Measurements from ENCODE around the gene TSPYL4. TPM values are rescaled to one million over a fixed set of nuclear protein-coding genes. Genes with fewer than 3 reads are reported as not detected.

Gene TSPYL4
- total and polyA plus RNA-seq, 2 of the 8 experiments (the other 6 are each of a cell fraction or from before 2014, with no cell fraction given), result 20.5 to 22.6 TPM

- H2BK12ac ChIP-seq (ENCODE audit: low read depth, low read length), result no peak overlapping the region
- H4K91ac ChIP-seq (replicated peaks; ENCODE audit: insufficient read length, low read length), result no peak overlapping the region
- no peak overlapping the region for H2BK15ac ChIP-seq (ENCODE audit: low read length)
- H4K8ac ChIP-seq (ENCODE audit: extremely low read depth, insufficient read depth, low read length), result no peak overlapping the region
- no peak overlapping the region for H2BK5ac ChIP-seq (ENCODE audit: low read depth, low read length)
- peaks cover 0 to 1% (median 0%) of the 10 kb centered on the region in 4 experiments; a peak in 1 of 7 replicates for H3K27me3 ChIP-seq (replicated peaks in 1 of 4; ENCODE audit: control insufficient read depth in 3 of 4, extremely low read depth in 1 of 4, insufficient read depth in 3 of 4, low read length in 3 of 4)
- no peak overlapping the region for H2AK5ac ChIP-seq (ENCODE audit: low read depth, low read length)
- no peak overlapping the region for H2BK120ac ChIP-seq (replicated peaks; ENCODE audit: low read depth, low read length)
- 92% methylated on average over 5 of the region's 5 CpGs; no CpG with 5 or more reads in 1 of the 2 experiments for WGBS, 2 experiments (ENCODE audit: extremely low coverage in 1 of 2, insufficient coverage in 1 of 2, insufficient read length in 1 of 2, insufficient replicate concordance in 2 of 2, low coverage in 1 of 2, low lambda C conversion rate in 2 of 2, missing lambda C conversion rate in 1 of 2)
- H3K4me1 ChIP-seq (replicated peaks in 1 of 4; ENCODE audit: control insufficient read depth in 3 of 4, insufficient read depth in 4 of 4, low read length in 3 of 4), result no peaks in the 10 kb centered on the region
- no peak overlapping the region for H3K4ac ChIP-seq (replicated peaks; ENCODE audit: insufficient read length, low read depth, low read length)
- no peaks in the 10 kb centered on the region for H3K36me3 ChIP-seq (ENCODE audit: control insufficient read depth in 2 of 4, insufficient read depth in 4 of 4, low read length in 3 of 4)
- no peak overlapping the region for H3K27ac ChIP-seq (ENCODE audit: low read depth, low read length)
- no peak overlapping the region for H3K4me3 ChIP-seq (ENCODE audit: extremely low read depth in 1 of 4, insufficient read depth in 2 of 4, low read depth in 3 of 4, low read length in 4 of 4)
- no peak overlapping the region for H3K4me2 ChIP-seq (ENCODE audit: insufficient read depth in 1 of 2, low read depth in 2 of 2, low read length in 2 of 2)
- no peak overlapping the region for H3K9ac ChIP-seq (replicated peaks in 1 of 4; ENCODE audit: extremely low read depth in 1 of 4, low read depth in 3 of 4, low read length in 3 of 4)
- no peak overlapping the region for H2BK20ac ChIP-seq (ENCODE audit: low read length)
- H3K9me3 ChIP-seq (ENCODE audit: insufficient read depth in 2 of 2, low read depth in 1 of 2, low read length in 1 of 2), result no peaks in the 10 kb centered on the region
- TF ChIP-seq TCF12 (IDR thresholded peaks at IDR 0.05; ENCODE audit: low read depth, low read length) (no peak), EGR1 (IDR thresholded peaks at IDR 0.05; ENCODE audit: borderline replicate concordance, low read depth, low read length) (no peak), TAF1 (IDR thresholded peaks at IDR 0.05; ENCODE audit: low read depth, low read length) (no peak), TAF7 (optimal IDR thresholded peaks at IDR 0.05; ENCODE audit: borderline replicate concordance, low read depth, low read length) (no peak), ASH2L (IDR thresholded peaks at IDR 0.05; ENCODE audit: low read length) (no peak)
- no peaks in the 10 kb centered on the region for H3K79me2 ChIP-seq (ENCODE audit: control insufficient read depth in 1 of 2, insufficient read depth in 2 of 2, low read length in 2 of 2)
- no peak overlapping the region for H3K23ac ChIP-seq (ENCODE audit: insufficient read length)
- no peak overlapping the region for H2AFZ ChIP-seq (ENCODE audit: low read length)
- H3K23me2 ChIP-seq (ENCODE audit: low read depth, low read length), result no peaks in the 10 kb centered on the region
- H3K14ac ChIP-seq (ENCODE audit: insufficient read length), result no peak overlapping the region
- H3K79me1 ChIP-seq (ENCODE audit: low read depth, low read length), result no peaks in the 10 kb centered on the region
- CTCF ChIA-PET (ENCODE audit: partially characterized antibody), result interaction anchor here (1.2 to 2.6 kb wide), 2 partner anchors 12 to 19 kb away, joined by 5 read pairs; no protein-coding TSS in a partner anchor
- no peak overlapping the region for H3K18ac ChIP-seq (ENCODE audit: extremely low read depth, low read length)
- H3K56ac ChIP-seq (replicated peaks; ENCODE audit: insufficient read length, low read depth, low read length), result no peak overlapping the region
- FAIRE-seq (no peak), DNase-seq (ENCODE audit: low read depth in 1 of 2, low spot score in 2 of 2) (no peak)
- peaks cover 0 to 2% of the 10 kb centered on the region in 2 experiments for H4K20me1 ChIP-seq (replicated peaks in 1 of 2; ENCODE audit: control insufficient read depth in 1 of 2, insufficient read depth in 2 of 2, low read length in 2 of 2)
- POLR2A ChIA-PET (ENCODE audit: partially characterized antibody), result no interaction called here
- no peak overlapping the region for H4K5ac ChIP-seq (ENCODE audit: insufficient read length, low read depth, low read length)
Measured at GRCh38 chr6:116210316-116210715, 43.6 kb downstream of the TSPYL4 start.
